SK-N-SH (cell line): ENCODE data around the gene PTRH2. TPM values are rescaled to one million over a fixed set of nuclear protein-coding genes. Genes with fewer than 3 reads are reported as not detected.

Experiments used
- CTCF ChIA-PET: fragments of 300-600, 350-600 bp; formaldehyde crosslinking; extraction: SDS; loops from one replicate; lab custom pipeline; 2021; lab: Yijun Ruan, JAX
- POLR2A ChIA-PET: fragments of 350-600 bp; sonication (Branson Sonifier 250); formaldehyde crosslinking; extraction: SDS; loops from one replicate; lab custom pipeline; 2020; ENCODE audit warnings: antibody characterized with exemption, inconsistent platforms; lab: Yijun Ruan, JAX
- DNase-seq: peaks from one replicate; pipeline ENCODE4 v3.0.0; 2012
- H2AFZ ChIP-seq: fragments of 200-600 bp; sonication (generic); 2 replicates; pipeline ENCODE4 v1.8.1; 2016; ENCODE audit warnings: antibody characterized with exemption, mild to moderate bottlenecking, low read depth
- H3F3A ChIP-seq: fragments of 200-600 bp; sonication (generic); replicated peaks from 2 replicates; pipeline ENCODE3; 2016; ENCODE audit warnings: antibody characterized with exemption, mild to moderate bottlenecking; ENCODE audit not compliant: insufficient read depth
- H3K27ac ChIP-seq, 2 experiments: fragments of 200-500 bp in 1 of 2; fragments of 200-600 bp in 1 of 2; sonication (Bioruptor generic) in 1 of 2; sonication (generic), shearing (Covaris generic) in 1 of 2; 2 replicates each; pipeline versions ENCODE4 v1.5.1 to v1.6.1; 2014 to 2016; ENCODE audit warnings: low read depth in 2 of 2, inconsistent platforms in 1 of 2, low read length in 1 of 2, mild to moderate bottlenecking in 1 of 2, mixed read lengths in 1 of 2
- H3K27me3 ChIP-seq: fragments of 200-600 bp; sonication (generic), shearing (Covaris generic); 2 replicates; pipeline ENCODE4 v1.6.1; 2016; ENCODE audit warnings: mixed run types; ENCODE audit not compliant: insufficient read depth
- H3K36me3 ChIP-seq, 2 experiments: fragments of 200-500 bp in 1 of 2; fragments of 200-600 bp in 1 of 2; sonication (Bioruptor generic) in 1 of 2; sonication (generic) in 1 of 2; replicated peaks in 1 of 2; 2 replicates each; pipeline versions ENCODE3 to v1.5.1; 2014 to 2016; ENCODE audit warnings: low read length in 1 of 2, mild to moderate bottlenecking in 1 of 2; ENCODE audit not compliant: insufficient read depth in 2 of 2, control insufficient read depth in 1 of 2
- H3K4me1 ChIP-seq, 2 experiments: fragments of 200-500 bp in 1 of 2; fragments of 200-600 bp in 1 of 2; sonication (Bioruptor generic) in 1 of 2; sonication (generic), shearing (Covaris generic) in 1 of 2; 2 replicates each; pipeline versions ENCODE4 v1.5.1 to v1.6.1; 2014 to 2016; ENCODE audit warnings: low read depth in 1 of 2, low read length in 1 of 2, mixed run types in 1 of 2; ENCODE audit not compliant: insufficient read depth in 2 of 2, control insufficient read depth in 1 of 2
- H3K4me2 ChIP-seq: fragments of 200-600 bp; sonication (generic), shearing (Covaris generic); 2 replicates; pipeline ENCODE4 v1.6.1; 2017; ENCODE audit warnings: mixed run types
- H3K4me3 ChIP-seq, 2 experiments: fragments of 200-500 bp in 1 of 2; fragments of 200-600 bp in 1 of 2; sonication (Bioruptor generic) in 1 of 2; sonication (generic), shearing (Covaris generic) in 1 of 2; 2 replicates each; pipeline versions ENCODE4 v1.5.1 to v1.8.1; 2014 to 2016; ENCODE audit warnings: low read depth in 2 of 2, inconsistent platforms in 1 of 2, low read length in 1 of 2, mild to moderate bottlenecking in 1 of 2, mixed read lengths in 1 of 2, moderate library complexity in 1 of 2
- H3K79me2 ChIP-seq: fragments of 200-600 bp; sonication (generic); 2 replicates; pipeline ENCODE4 v1.8.1; 2017; ENCODE audit warnings: mild to moderate bottlenecking; ENCODE audit not compliant: insufficient read depth
- H3K9ac ChIP-seq: fragments of 200-600 bp; sonication (generic); 2 replicates; pipeline ENCODE4 v1.6.1; 2017; ENCODE audit warnings: mixed run types
- H3K9me2 ChIP-seq: fragments of 200-600 bp; sonication (generic); 2 replicates; pipeline ENCODE4 v1.6.1; 2017; ENCODE audit warnings: mixed run types
- H3K9me3 ChIP-seq: fragments of 200-600 bp; sonication (generic); 2 replicates; pipeline ENCODE4 v1.6.1; 2017; ENCODE audit warnings: mixed run types, mild to moderate bottlenecking, moderate library complexity
- H4K20me1 ChIP-seq: fragments of 200-600 bp; sonication (generic); 2 replicates; pipeline ENCODE4 v1.6.1; 2017; ENCODE audit warnings: mild to moderate bottlenecking, mixed run types; ENCODE audit not compliant: insufficient read depth
- EP300 ChIP-seq, 2 experiments: IDR thresholded peaks; 2 replicates each; pipeline versions ENCODE4 v1.4.0 to v1.6.1; 2012; ENCODE audit warnings: borderline replicate concordance in 1 of 2, low read depth in 1 of 2, low read length in 1 of 2
- EZH2phosphoT487 ChIP-seq: fragments of 200-600 bp; sonication (generic); IDR thresholded peaks from 2 replicates; pipeline ENCODE4 v1.6.1; 2017; ENCODE audit warnings: low read depth, mixed run types, mild to moderate bottlenecking, antibody characterized with exemption, moderate library complexity, borderline replicate concordance
- FOSL2 ChIP-seq: IDR thresholded peaks from 2 replicates; pipeline ENCODE4 v1.4.0; 2012; ENCODE audit warnings: low read depth, mild to moderate bottlenecking, moderate library complexity, borderline replicate concordance
- FOXM1 ChIP-seq: IDR thresholded peaks from 2 replicates; pipeline ENCODE4 v1.4.0; 2012; ENCODE audit warnings: low read depth, mild to moderate bottlenecking
- POLR2AphosphoS5 ChIP-seq: IDR thresholded peaks from 2 replicates; pipeline ENCODE4 v1.6.1; 2012; ENCODE audit warnings: low read depth, low read length
- RFX5 ChIP-seq: IDR thresholded peaks from 2 replicates; pipeline ENCODE4 v1.6.1; 2012; ENCODE audit warnings: mild to moderate bottlenecking, improper control_type of control experiment, low read length
- RXRA ChIP-seq: IDR thresholded peaks from 2 replicates; pipeline ENCODE4 v1.4.0; 2012; ENCODE audit warnings: low read depth, mild to moderate bottlenecking, borderline replicate concordance
- SIN3A ChIP-seq: IDR thresholded peaks from 2 replicates; pipeline ENCODE4 v1.6.1; 2012; ENCODE audit warnings: low read depth, mild to moderate bottlenecking, low read length, moderate library complexity, borderline replicate concordance
- TAF1 ChIP-seq: IDR thresholded peaks from 2 replicates; pipeline ENCODE4 v1.6.1; 2012; ENCODE audit warnings: low read depth, mild to moderate bottlenecking, low read length, moderate library complexity, borderline replicate concordance
- TEAD4 ChIP-seq: IDR thresholded peaks from 2 replicates; pipeline ENCODE4 v1.4.0; 2012; ENCODE audit warnings: mild to moderate bottlenecking, borderline replicate concordance; ENCODE audit not compliant: insufficient read depth
- WGBS: methylation state at CpG from one replicate; pipeline ENCODE4 v1.1.6; 2017; ENCODE audit warnings: low lambda C conversion rate; 5-methylcytosine and 5-hydroxymethylcytosine counted together
- polyA plus RNA-seq, 3 experiments: library from polyadenylated mRNA; depleted of rRNA; stranded (reverse); fragments of >200 nt; gene quantifications; 2 replicates each; pipeline ENCODE4 v1.2.3, GENCODE V29; 2012
- TF ChIP-seq, protein P1 (sequence below): IDR thresholded peaks from 2 replicates; pipeline ENCODE4 v1.4.0; 2012; ENCODE audit warnings: low read depth, borderline replicate concordance
- TF ChIP-seq, protein P2 (sequence below): IDR thresholded peaks from 2 replicates; pipeline ENCODE4 v1.4.0; 2012; ENCODE audit warnings: low read depth

Gene PTRH2
- polyA plus RNA-seq, 1 of the 3 experiments (the other 2 are of a cell fraction), result 101 TPM

DNA sequence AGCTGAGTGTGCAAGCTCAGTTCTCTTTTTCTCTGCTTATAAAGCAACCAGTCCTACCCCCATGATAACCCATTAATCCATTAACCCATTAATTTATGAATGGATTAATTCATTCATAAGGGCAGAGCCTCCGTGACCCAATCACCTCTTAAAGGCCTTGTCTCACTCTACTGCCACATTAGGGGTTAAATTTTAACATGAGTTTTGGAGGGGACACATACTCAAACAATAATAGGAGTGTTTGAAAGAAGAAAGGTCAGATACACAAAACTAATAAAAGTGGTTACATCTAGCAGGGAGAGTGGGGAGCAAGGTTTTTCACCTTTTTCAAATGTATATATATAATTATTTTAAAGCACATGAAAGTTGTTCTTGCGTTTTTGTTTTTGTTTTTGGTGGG, 7.0 kb upstream of the PTRH2 start:
- DNase-seq, result no peak
- H2AFZ ChIP-seq, result no peak overlapping the region
- CTCF ChIA-PET, result no interaction called here
- H3K27me3 ChIP-seq, result no peaks in the 10 kb centered on the region
- no peaks in the 10 kb centered on the region for H3K36me3 ChIP-seq
- no peak overlapping the region for H3K4me2 ChIP-seq
- no peaks in the 10 kb centered on the region for H3K9me3 ChIP-seq
- H3K27ac ChIP-seq, result no peak overlapping the region
- POLR2A ChIA-PET, result no interaction called here
- H3K4me1 ChIP-seq, result peaks cover under 1 to 4% of the 10 kb centered on the region in 2 experiments; a peak in 2 of 4 replicates
- no peak overlapping the region for H3K4me3 ChIP-seq
- peaks cover 100% of the 10 kb centered on the region for H3K79me2 ChIP-seq
- H3F3A ChIP-seq, result peaks cover 7% of the 10 kb centered on the region
- peaks cover 16% of the 10 kb centered on the region for H4K20me1 ChIP-seq
- TF ChIP-seq TAF1, result no peak
- no peak for TF ChIP-seq EP300 (IDR thresholded peaks at IDR 0.05; ENCODE audit: borderline replicate concordance in 1 of 2, low read depth in 1 of 2, low read length in 1 of 2)
- no peak for TF ChIP-seq RFX5
- TF ChIP-seq FOXM1, result no peak
- TF ChIP-seq, protein P1, sequence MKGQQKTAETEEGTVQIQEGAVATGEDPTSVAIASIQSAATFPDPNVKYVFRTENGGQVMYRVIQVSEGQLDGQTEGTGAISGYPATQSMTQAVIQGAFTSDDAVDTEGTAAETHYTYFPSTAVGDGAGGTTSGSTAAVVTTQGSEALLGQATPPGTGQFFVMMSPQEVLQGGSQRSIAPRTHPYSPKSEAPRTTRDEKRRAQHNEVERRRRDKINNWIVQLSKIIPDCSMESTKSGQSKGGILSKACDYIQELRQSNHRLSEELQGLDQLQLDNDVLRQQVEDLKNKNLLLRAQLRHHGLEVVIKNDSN, result no peak
- TF ChIP-seq FOSL2, result no peak
- 100% methylated on average over 2 of the region's 2 CpGs for WGBS
- no peaks in the 10 kb centered on the region for H3K9me2 ChIP-seq
- H3K9ac ChIP-seq, result no peak overlapping the region

DNA sequence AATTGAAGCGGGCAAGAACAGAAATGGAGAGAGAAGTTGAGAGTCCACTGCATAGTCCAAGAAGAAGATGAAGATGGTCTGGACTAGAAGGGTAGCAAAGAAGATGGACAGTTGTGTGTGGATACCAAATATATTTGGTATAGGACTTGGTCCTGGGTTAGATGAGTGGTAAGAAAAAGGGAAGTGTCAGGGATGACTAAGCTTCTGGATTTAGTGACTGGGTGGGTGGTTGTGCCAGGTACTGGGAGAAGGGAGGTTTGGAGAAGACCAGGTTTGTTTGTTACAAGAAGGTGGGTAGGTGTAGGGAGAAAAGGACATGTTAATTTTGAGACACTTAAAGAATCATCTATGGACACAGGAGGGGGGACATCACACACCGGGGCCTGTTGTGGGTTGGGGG, 5.6 kb upstream of the PTRH2 start:
- Histone ChIP-seq H2AFZ (no peak overlapping the region), H3K36me3 (no peaks in the 10 kb centered on the region), H4K20me1 (peaks cover 16% of the 10 kb centered on the region), H3K9me3 (no peaks in the 10 kb centered on the region), H3K27me3 (no peaks in the 10 kb centered on the region), H3K79me2 (peaks cover 100% of the 10 kb centered on the region), H3K27ac (no peak overlapping the region), H3F3A (peaks cover 15% of the 10 kb centered on the region), H3K4me1 (peaks cover 9 to 10% of the 10 kb centered on the region in 2 experiments; a peak in 2 of 4 replicates), H3K9ac (no peak overlapping the region), H3K4me2 (no peak overlapping the region), H3K9me2 (no peaks in the 10 kb centered on the region), H3K4me3 (no peak overlapping the region)
- ChIA-PET CTCF (no interaction called here), POLR2A (no interaction called here)
- DNase-seq, result no peak
- WGBS, result 92% methylated on average over 2 of the region's 2 CpGs
- TF ChIP-seq EP300 (IDR thresholded peaks at IDR 0.05; ENCODE audit: borderline replicate concordance in 1 of 2, low read depth in 1 of 2, low read length in 1 of 2), result no peak
- TF ChIP-seq TEAD4, result no peak
- no peak for TF ChIP-seq POLR2AphosphoS5
- no peak for TF ChIP-seq RXRA
- no peak for TF ChIP-seq EZH2phosphoT487
- TF ChIP-seq, protein P2, sequence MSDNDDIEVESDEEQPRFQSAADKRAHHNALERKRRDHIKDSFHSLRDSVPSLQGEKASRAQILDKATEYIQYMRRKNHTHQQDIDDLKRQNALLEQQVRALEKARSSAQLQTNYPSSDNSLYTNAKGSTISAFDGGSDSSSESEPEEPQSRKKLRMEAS, result no peak
- no peak for TF ChIP-seq SIN3A
